Panc1 (cell line): ENCODE results near the gene ACTA2. TPM values are rescaled to one million over a fixed set of nuclear protein-coding genes. Genes with fewer than 3 reads are reported as not detected.

Experiments
- ATAC-seq: fragments of 200-7000 bp; cut with Tn5 transposase; 2 replicates; pipeline ENCODE4 v1.9.1; 2020; ENCODE audit warnings: mild to moderate bottlenecking, moderate library complexity
- BruUV-seq: library from RNA; stranded (reverse); fragments of 400-500 nt; replicated peaks from 2 replicates; lab custom pipeline; 2021; lab: Mats Ljungman, UMichigan
- CTCF ChIA-PET: fragments of 300-600 bp; sonication (Branson Sonifier 250); formaldehyde crosslinking; loops from one replicate; lab custom pipeline; 2022; ENCODE audit warnings: antibody characterized with exemption; lab: Charles Lee
- POLR2A ChIA-PET: fragments of 300-600 bp; sonication (Branson Sonifier 250); formaldehyde crosslinking; loops from one replicate; lab custom pipeline; 2022; ENCODE audit warnings: antibody characterized with exemption; lab: Charles Lee
- DNase-seq: peaks from one replicate; pipeline ENCODE4 v3.0.0-alpha.2; 2010; ENCODE audit warnings: low read depth, low spot score
- H3K27ac ChIP-seq: 2 replicates; pipeline ENCODE4 v1.5.1; 2011; ENCODE audit warnings: mild to moderate bottlenecking, low read length, inconsistent platforms
- H3K27me3 ChIP-seq: fragments of 200-500 bp; sonication (Bioruptor generic); 2 replicates; pipeline ENCODE4 v1.6.0; 2014; ENCODE audit warnings: low read length, inconsistent platforms; ENCODE audit not compliant: control insufficient read depth, insufficient read depth
- H3K36me3 ChIP-seq: fragments of 200-500 bp; sonication (Bioruptor generic); 2 replicates; pipeline ENCODE4 v1.5.1; 2014; ENCODE audit warnings: inconsistent platforms, mild to moderate bottlenecking, low read length, moderate library complexity; ENCODE audit not compliant: control insufficient read depth, insufficient read depth
- H3K4me1 ChIP-seq: 2 replicates; pipeline ENCODE4 v1.5.1; 2011; ENCODE audit warnings: inconsistent platforms, mild to moderate bottlenecking, low read length, moderate library complexity; ENCODE audit not compliant: control insufficient read depth, insufficient read depth
- H3K4me3 ChIP-seq, 2 experiments: 2 replicates each; pipeline ENCODE4 v1.5.1; 2011 to 2012; ENCODE audit warnings: low read depth in 2 of 2, low read length in 2 of 2, mild to moderate bottlenecking in 2 of 2, inconsistent platforms in 1 of 2, moderate library complexity in 1 of 2
- H3K9me3 ChIP-seq: fragments of 200-500 bp; sonication (Bioruptor generic); 2 replicates; pipeline ENCODE4 v1.5.1; 2014; ENCODE audit warnings: low read depth, mild to moderate bottlenecking, inconsistent platforms, low read length, moderate library complexity; ENCODE audit not compliant: control insufficient read depth, insufficient read depth
- CTCF ChIP-seq: fragments of 450-650 bp; IDR thresholded peaks from 2 replicates; pipeline ENCODE4 v1.5.1; 2017; ENCODE audit warnings: mild to moderate bottlenecking
- POLR2AphosphoS5 ChIP-seq: IDR thresholded peaks from 2 replicates; pipeline ENCODE4 v1.6.1; 2012; ENCODE audit warnings: mild to moderate bottlenecking, low read depth, low read length, moderate library complexity
- REST ChIP-seq, 2 experiments: IDR thresholded peaks; 2 replicates each; pipeline ENCODE4 v1.6.1; 2011 to 2012; ENCODE audit warnings: low read depth in 2 of 2, control low read depth in 1 of 2, low read length in 1 of 2, mild to moderate bottlenecking in 1 of 2, moderate library complexity in 1 of 2; ENCODE audit not compliant: insufficient read depth in 1 of 2
- SIN3A ChIP-seq: IDR thresholded peaks from 2 replicates; pipeline ENCODE4 v1.6.1; 2012; ENCODE audit warnings: low read depth, mild to moderate bottlenecking, low read length, moderate library complexity, borderline replicate concordance; ENCODE audit not compliant: insufficient read depth
- TCF7L2 ChIP-seq: IDR thresholded peaks from 2 replicates; pipeline ENCODE4 v1.6.1; 2011; ENCODE audit warnings: mild to moderate bottlenecking, low read depth, low read length, inconsistent platforms
- in situ Hi-C: cut with HindIII; loops from 2 replicates; pipeline ENCODE4 v1.10.0; 2016; ENCODE audit warnings: low sequenced_read_pairs, low pct_unique_long_range_greater_than_20kb
- intact Hi-C: fragments of 100-400 bp; cut with micrococcal nuclease; formaldehyde crosslinking; loops from one replicate; pipeline ENCODE4 v1.10.0; 2022; ENCODE audit not compliant: unreplicated experiment
- total RNA-seq: library from RNA; stranded (reverse); gene quantifications from one replicate; pipeline ENCODE4 v1.2.1, GENCODE V29; 2021; ENCODE audit not compliant: unreplicated experiment

The ACTA2 gene
- total RNA-seq, 1 experiment from 2014 or later = 4.7 TPM

- BruUV-seq = no TSS peak
- DNase-seq = no peak
- Histone ChIP-seq H3K27me3 (no peaks in the 10 kb centered on the region), H3K4me3 (no peak overlapping the region), H3K36me3 (no peaks in the 10 kb centered on the region), H3K9me3 (no peaks in the 10 kb centered on the region), H3K4me1 (no peaks in the 10 kb centered on the region), H3K27ac (no peak overlapping the region)
- POLR2A ChIA-PET = no interaction called here
- peak; percentile 40; the same call in 1 of the 2 replicates for ATAC-seq
- TF ChIP-seq REST (IDR thresholded peaks at IDR 0.05; ENCODE audit: insufficient read depth in 1 of 2, low read depth in 2 of 2, low read length in 1 of 2) (no peak), CTCF (no peak)
- in situ Hi-C loops (no loop called here), intact Hi-C loops (no loop called here)
- CTCF ChIA-PET = interaction anchor here (0.7 kb wide), 1 partner anchor 141 kb away, joined by 4 read pairs; no protein-coding TSS in a partner anchor
Measured at GRCh38 chr10:88981435-88981834, 28.9 kb upstream of the ACTA2 start.

GRCh38 chr10:88980800-88981199 lies 28.2 kb upstream of the ACTA2 start:
- in situ Hi-C loops (no loop called here), intact Hi-C loops (no loop called here)
- Histone ChIP-seq H3K36me3 (no peaks in the 10 kb centered on the region), H3K27ac (no peak overlapping the region), H3K4me1 (peaks cover under 1% of the 10 kb centered on the region; the same call in 1 of the 2 replicates), H3K9me3 (no peaks in the 10 kb centered on the region), H3K4me3 (no peak overlapping the region), H3K27me3 (no peaks in the 10 kb centered on the region)
- ATAC-seq (no peak), DNase-seq (no peak)
- CTCF ChIA-PET = no interaction called here
- no peak for TF ChIP-seq CTCF
- no peak for TF ChIP-seq POLR2AphosphoS5
- no peak for TF ChIP-seq REST (IDR thresholded peaks at IDR 0.05; ENCODE audit: insufficient read depth in 1 of 2, low read depth in 2 of 2, low read length in 1 of 2)
- no peak for TF ChIP-seq SIN3A
- TF ChIP-seq TCF7L2 = no peak
- no TSS peak for BruUV-seq
- POLR2A ChIA-PET = no interaction called here
